ENCODE measurements around the gene MTX1.

DNA sequence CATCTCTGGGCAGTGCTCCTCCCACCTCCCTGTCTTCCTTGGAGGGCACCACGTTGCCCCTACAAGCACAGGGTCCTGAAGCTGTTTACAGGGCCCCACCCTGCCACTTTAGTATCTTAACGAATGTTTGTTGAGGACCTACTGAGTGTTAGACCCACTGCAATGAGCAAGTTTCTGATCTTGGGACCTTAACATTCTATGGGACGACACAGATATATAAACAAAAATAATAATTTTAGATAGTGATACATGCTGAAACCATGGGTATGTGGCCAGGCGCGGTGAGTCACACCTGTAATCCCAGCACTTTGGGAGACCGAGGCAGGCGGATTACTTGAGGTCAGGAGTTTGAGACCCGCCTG lies 36.6 kb downstream of the MTX1 start:
- no peak for TF ChIP-seq RCOR1 (IDR thresholded peaks at IDR 0.05; ENCODE audit: insufficient replicate concordance, low read length)
- TF ChIP-seq, protein P1, sequence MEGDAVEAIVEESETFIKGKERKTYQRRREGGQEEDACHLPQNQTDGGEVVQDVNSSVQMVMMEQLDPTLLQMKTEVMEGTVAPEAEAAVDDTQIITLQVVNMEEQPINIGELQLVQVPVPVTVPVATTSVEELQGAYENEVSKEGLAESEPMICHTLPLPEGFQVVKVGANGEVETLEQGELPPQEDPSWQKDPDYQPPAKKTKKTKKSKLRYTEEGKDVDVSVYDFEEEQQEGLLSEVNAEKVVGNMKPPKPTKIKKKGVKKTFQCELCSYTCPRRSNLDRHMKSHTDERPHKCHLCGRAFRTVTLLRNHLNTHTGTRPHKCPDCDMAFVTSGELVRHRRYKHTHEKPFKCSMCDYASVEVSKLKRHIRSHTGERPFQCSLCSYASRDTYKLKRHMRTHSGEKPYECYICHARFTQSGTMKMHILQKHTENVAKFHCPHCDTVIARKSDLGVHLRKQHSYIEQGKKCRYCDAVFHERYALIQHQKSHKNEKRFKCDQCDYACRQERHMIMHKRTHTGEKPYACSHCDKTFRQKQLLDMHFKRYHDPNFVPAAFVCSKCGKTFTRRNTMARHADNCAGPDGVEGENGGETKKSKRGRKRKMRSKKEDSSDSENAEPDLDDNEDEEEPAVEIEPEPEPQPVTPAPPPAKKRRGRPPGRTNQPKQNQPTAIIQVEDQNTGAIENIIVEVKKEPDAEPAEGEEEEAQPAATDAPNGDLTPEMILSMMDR (conservative IDR thresholded peaks at IDR 0.05; ENCODE audit: low read depth, low read length), result no peak
- TF ChIP-seq POLR2A (IDR thresholded peaks at IDR 0.05; ENCODE audit: low read depth, low read length), result no peak
- TF ChIP-seq BHLHE40 (IDR thresholded peaks at IDR 0.05; ENCODE audit: low read depth, low read length), result no peak
- TF ChIP-seq MAZ (IDR thresholded peaks at IDR 0.05; ENCODE audit: borderline replicate concordance, low read depth, low read length), result no peak
- TF ChIP-seq, protein P2, sequence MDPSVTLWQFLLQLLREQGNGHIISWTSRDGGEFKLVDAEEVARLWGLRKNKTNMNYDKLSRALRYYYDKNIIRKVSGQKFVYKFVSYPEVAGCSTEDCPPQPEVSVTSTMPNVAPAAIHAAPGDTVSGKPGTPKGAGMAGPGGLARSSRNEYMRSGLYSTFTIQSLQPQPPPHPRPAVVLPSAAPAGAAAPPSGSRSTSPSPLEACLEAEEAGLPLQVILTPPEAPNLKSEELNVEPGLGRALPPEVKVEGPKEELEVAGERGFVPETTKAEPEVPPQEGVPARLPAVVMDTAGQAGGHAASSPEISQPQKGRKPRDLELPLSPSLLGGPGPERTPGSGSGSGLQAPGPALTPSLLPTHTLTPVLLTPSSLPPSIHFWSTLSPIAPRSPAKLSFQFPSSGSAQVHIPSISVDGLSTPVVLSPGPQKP (IDR thresholded peaks at IDR 0.05; ENCODE audit: borderline replicate concordance, low read depth, low read length), result no peak
- TF ChIP-seq RAD21 (IDR thresholded peaks at IDR 0.05; ENCODE audit: low read length), result no peak
